HG02759 (cell line): ENCODE data around the gene BBS10.
"Not testable (repeated sequence)": the region's sequence is repeated elsewhere in the genome, so short reads cannot be mapped to it uniquely, and the experiment has no call there.

Source experiments
- ATAC-seq: cut with Tn5 transposase; IDR thresholded peaks from one replicate; pipeline ENCODE4 v1.9.1; 2021; ENCODE audit warnings: mild to moderate bottlenecking, moderate library complexity; ENCODE audit not compliant: unreplicated experiment

BBS10 gene

GRCh38 chr12:76348079-76348901, at the start of gene BBS10:
BBS10 (minus strand) TSS chr12:76348415; CDS start chr12:76348358, 57 bp downstream.
- ATAC-seq: peak; percentile 98

GRCh38 chr12:76391461-76391860, 43.2 kb upstream of the BBS10 start:
- ATAC-seq: no peak

- no peak for ATAC-seq
These were observed 39.4 kb upstream of the BBS10 start for GRCh38 chr12:76387614-76388013.

- no peak for ATAC-seq
These were observed 36.3 kb upstream of the BBS10 start for GRCh38 chr12:76384560-76384959.

GRCh38 chr12:76383988-76384387, 35.8 kb upstream of the BBS10 start:
- no peak for ATAC-seq

GRCh38 chr12:76379261-76379660, 31.0 kb upstream of the BBS10 start:
- no peak for ATAC-seq

GRCh38 chr12:76376876-76377275, 28.7 kb upstream of the BBS10 start:
- not testable (repeated sequence) for ATAC-seq

GRCh38 chr12:76375939-76376338, 27.7 kb upstream of the BBS10 start:
- no peak for ATAC-seq

GRCh38 chr12:76375470-76375869, 27.3 kb upstream of the BBS10 start:
- ATAC-seq: no peak

GRCh38 chr12:76374386-76375020, 26.3 kb upstream of the BBS10 start:
- no peak for ATAC-seq

- no peak for ATAC-seq
These were observed 20.0 kb upstream of the BBS10 start for GRCh38 chr12:76368230-76368629.

- no peak for ATAC-seq
These were observed 17.9 kb upstream of the BBS10 start for GRCh38 chr12:76366163-76366562.

- ATAC-seq: not testable (repeated sequence)
These were observed 15.9 kb upstream of the BBS10 start for GRCh38 chr12:76364131-76364530.

- ATAC-seq: no peak
These were observed 12.1 kb upstream of the BBS10 start for GRCh38 chr12:76360316-76360715.

- no peak for ATAC-seq
These were observed 7.9 kb upstream of the BBS10 start for GRCh38 chr12:76356071-76356470.

- no peak for ATAC-seq
These were observed 1.3 kb downstream of the BBS10 start for GRCh38 chr12:76346798-76347420.

- no peak for ATAC-seq
These were observed 2.0 kb downstream of the BBS10 start for GRCh38 chr12:76346236-76346635.

GRCh38 chr12:76345569-76345968, 2.6 kb downstream of the BBS10 start:
- ATAC-seq: no peak

- ATAC-seq: no peak
These were observed 6.7 kb downstream of the BBS10 start for GRCh38 chr12:76341436-76342030.

- no peak for ATAC-seq
These were observed 7.4 kb downstream of the BBS10 start for GRCh38 chr12:76340680-76341435.

- ATAC-seq: no peak
These were observed 10.6 kb downstream of the BBS10 start for GRCh38 chr12:76337583-76337982.
